Ovary (tissue), 9 donors: Measurements from ENCODE around the gene ABCG1. TPM values are rescaled to one million over a fixed set of nuclear protein-coding genes. Genes with fewer than 3 reads are reported as not detected.

ENCODE experiments used
- DNase-seq, 5 donors: peaks; one replicate each; pipeline ENCODE4 v3.0.0-alpha.2; 2019 to 2020
- H3K27ac ChIP-seq, 2 donors: fragments of 200-600 bp; one replicate each; pipeline versions ENCODE4 v1.5.1 to v1.8.0; 2019 to 2022
- H3K27me3 ChIP-seq: fragments of 200-600 bp; one replicate; pipeline ENCODE4 v1.8.0; 2022
- H3K36me3 ChIP-seq: fragments of 200-600 bp; sonication (generic); one replicate; pipeline ENCODE4 v1.5.1; 2019
- H3K4me1 ChIP-seq: one replicate; pipeline ENCODE4 v1.8.1; 2013; ENCODE audit warnings: mild to moderate bottlenecking, moderate library complexity; ENCODE audit not compliant: insufficient read depth
- H3K4me3 ChIP-seq: fragments of 200-600 bp; sonication (generic); one replicate; pipeline ENCODE4 v1.5.1; 2017
- H3K9me3 ChIP-seq, 2 donors: fragments of 200-600 bp in 1 of 2; sonication (generic) in 1 of 2; one replicate each; pipeline versions ENCODE4 v1.5.1 to v1.8.1; 2013 to 2019; ENCODE audit warnings: mild to moderate bottlenecking in 1 of 2, moderate library complexity in 1 of 2
- EP300 ChIP-seq: sonication (generic); formaldehyde crosslinking; IDR thresholded peaks from one replicate; pipeline ENCODE4 v1.6.1; 2017; ENCODE audit warnings: antibody characterized with exemption
- POLR2A ChIP-seq: fragments of 450-650 bp; IDR thresholded peaks from one replicate; pipeline ENCODE4 v1.6.1; 2017; ENCODE audit warnings: antibody characterized with exemption, mild to moderate bottlenecking, moderate library complexity
- WGBS, 3 donors: extraction: QIAGEN DNeasy Blood & Tissue Kit in 1 of 3; methylation state at CpG; one replicate each; pipeline versions ENCODE4 v1.1.5 to v1.1.7; 2013 to 2017; 5-methylcytosine and 5-hydroxymethylcytosine counted together
- intact Hi-C, 4 donors: fragments of 100-400 bp; cut with DNase I; formaldehyde crosslinking; loops; one replicate each; pipeline versions ENCODE4 v1.11.0 to v1.15.1; 2022 to 2023
- polyA plus RNA-seq, 2 donors: library from polyadenylated mRNA; stranded (reverse); fragments of 200-250 nt in 1 of 2; fragments of 350-450 nt in 1 of 2; fragmentation: Illumina TruSeq in 1 of 2; extraction: RNeasy Lipid Tissue Mini Kit (QIAGEN cat#74804) in 1 of 2; gene quantifications; one replicate each; pipeline ENCODE4 v1.2.3, GENCODE V29; 2013 to 2014
- total RNA-seq, 7 donors: library from RNA; depleted of rRNA in 2 of 7; stranded (reverse); fragments of >200 nt in 2 of 7; fragmentation: NEBNext Ultra II Directional in 3 of 7; extraction: Animal tissue kit (Norgen Biotek cat#: 25700) in 3 of 7; gene quantifications; one replicate each; pipeline versions ENCODE4 v1.1.0 to v1.2.4, GENCODE V29; 2016 to 2023
- TF ChIP-seq, protein P1 (sequence below), 3 donors: fragments of 450-650 bp in 2 of 3; fragments of 200-600 bp in 1 of 3; IDR thresholded peaks; one replicate each; pipeline versions ENCODE4 v1.5.1 to v1.8.0; 2016 to 2022; ENCODE audit warnings: antibody characterized with exemption in 3 of 3, mild to moderate bottlenecking in 1 of 3
- donor health status: DM: no; HTN: no; CAD: no; lungs with moderate emphysema.
- donor health status: DM: no; HTN: no; CAD: no.
- donor health status: Bipolar disorder and iron deficiency.
- donor health status: DM: yes; HTN: yes; CAD: no.
- donor health status: DM: no; HTN: no; CAD: no.
- donor health status: DM: yes; HTN: yes; CAD: no.

ABCG1 gene
- total and polyA plus RNA-seq, 9 donors: 4.3 to 14.9 (median 5.8) TPM

- H3K36me3 ChIP-seq: no peaks in the 10 kb centered on the region
- DNase-seq: no peak
- WGBS, 3 donors: 31 to 54% (median 45%) methylated on average over 21 to 23 of the region's 23 CpGs
- peaks cover 1% of the 10 kb centered on the region for H3K4me1 ChIP-seq
- no peaks in the 10 kb centered on the region for H3K9me3 ChIP-seq
- intact Hi-C loops: no loop called here
- no peaks in the 10 kb centered on the region for H3K27me3 ChIP-seq
- no peak overlapping the region for H3K4me3 ChIP-seq
- H3K27ac ChIP-seq: no peak overlapping the region
- no peak for TF ChIP-seq EP300
- TF ChIP-seq, protein P1, sequence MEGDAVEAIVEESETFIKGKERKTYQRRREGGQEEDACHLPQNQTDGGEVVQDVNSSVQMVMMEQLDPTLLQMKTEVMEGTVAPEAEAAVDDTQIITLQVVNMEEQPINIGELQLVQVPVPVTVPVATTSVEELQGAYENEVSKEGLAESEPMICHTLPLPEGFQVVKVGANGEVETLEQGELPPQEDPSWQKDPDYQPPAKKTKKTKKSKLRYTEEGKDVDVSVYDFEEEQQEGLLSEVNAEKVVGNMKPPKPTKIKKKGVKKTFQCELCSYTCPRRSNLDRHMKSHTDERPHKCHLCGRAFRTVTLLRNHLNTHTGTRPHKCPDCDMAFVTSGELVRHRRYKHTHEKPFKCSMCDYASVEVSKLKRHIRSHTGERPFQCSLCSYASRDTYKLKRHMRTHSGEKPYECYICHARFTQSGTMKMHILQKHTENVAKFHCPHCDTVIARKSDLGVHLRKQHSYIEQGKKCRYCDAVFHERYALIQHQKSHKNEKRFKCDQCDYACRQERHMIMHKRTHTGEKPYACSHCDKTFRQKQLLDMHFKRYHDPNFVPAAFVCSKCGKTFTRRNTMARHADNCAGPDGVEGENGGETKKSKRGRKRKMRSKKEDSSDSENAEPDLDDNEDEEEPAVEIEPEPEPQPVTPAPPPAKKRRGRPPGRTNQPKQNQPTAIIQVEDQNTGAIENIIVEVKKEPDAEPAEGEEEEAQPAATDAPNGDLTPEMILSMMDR (IDR thresholded peaks at IDR 0.05): no peak
- TF ChIP-seq POLR2A: no peak
Observed at GRCh38 chr21:42308914-42309752, 90.2 kb downstream of the ABCG1 start.

- intact Hi-C loops: no loop called here
- 6 to 9% (median 7%) methylated on average over 21 to 22 of the region's 22 CpGs for WGBS, 3 donors
- Histone ChIP-seq H3K4me1 (peaks cover 1% of the 10 kb centered on the region), H3K4me3 (no peak overlapping the region), H3K27ac (no peak overlapping the region), H3K27me3 (no peaks in the 10 kb centered on the region), H3K9me3 (no peaks in the 10 kb centered on the region), H3K36me3 (no peaks in the 10 kb centered on the region)
- TF ChIP-seq, protein P1 (IDR thresholded peaks at IDR 0.05): peak in 1 of 3 donors; percentile 17
- no peak for TF ChIP-seq EP300
- no peak for TF ChIP-seq POLR2A
- peak; percentile 20 to 70 (median 50) for DNase-seq
Observed at GRCh38 chr21:42309753-42310213, 90.8 kb downstream of the ABCG1 start.

GRCh38 chr21:42310411-42311001 is 91.6 kb downstream of the ABCG1 start:
- no peak for DNase-seq
- WGBS, 3 donors: 82 to 89% (median 82%) methylated on average over 9 to 12 of the region's 12 CpGs
- no peak for TF ChIP-seq POLR2A
- TF ChIP-seq EP300: no peak
- TF ChIP-seq, protein P1 (IDR thresholded peaks at IDR 0.05): no peak
- no peak overlapping the region for H3K27ac ChIP-seq
- no peaks in the 10 kb centered on the region for H3K27me3 ChIP-seq
- peaks cover 1% of the 10 kb centered on the region for H3K4me1 ChIP-seq
- intact Hi-C loops: no loop called here
- H3K36me3 ChIP-seq: no peaks in the 10 kb centered on the region
- H3K9me3 ChIP-seq: no peaks in the 10 kb centered on the region
- no peak overlapping the region for H3K4me3 ChIP-seq

DNA sequence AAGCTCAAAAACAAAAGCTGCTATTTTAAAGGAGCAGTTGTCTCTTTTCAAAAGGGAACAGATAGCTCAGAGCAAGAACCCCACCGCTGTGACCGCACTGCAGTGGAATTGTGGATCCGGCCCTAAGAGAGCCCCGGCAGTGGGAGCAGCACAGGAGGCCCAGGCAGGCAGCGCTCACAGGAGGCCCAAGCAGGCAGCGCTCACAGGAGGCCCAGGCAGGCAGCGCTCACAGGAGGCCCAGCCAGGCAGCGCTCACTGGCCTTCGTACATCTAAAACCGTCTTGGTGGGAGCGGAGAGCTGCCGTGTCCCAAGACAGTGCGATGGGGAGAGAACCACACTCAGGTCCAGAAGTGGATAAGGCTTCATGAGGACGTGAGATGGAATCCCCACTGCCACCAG is 92.2 kb downstream of the ABCG1 start:
- Histone ChIP-seq H3K9me3 (no peaks in the 10 kb centered on the region), H3K4me3 (no peak overlapping the region), H3K27ac (no peak overlapping the region), H3K27me3 (no peaks in the 10 kb centered on the region), H3K4me1 (peaks cover 1% of the 10 kb centered on the region), H3K36me3 (no peaks in the 10 kb centered on the region)
- WGBS, 3 donors: 91 to 96% (median 93%) methylated on average over 14 of the region's 14 CpGs
- intact Hi-C loops: no loop called here
- no peak for TF ChIP-seq POLR2A
- TF ChIP-seq, protein P1 (IDR thresholded peaks at IDR 0.05): no peak
- TF ChIP-seq EP300: no peak
- DNase-seq: no peak
